ENCODE results near the gene SSMEM1.
"Not testable (repeated sequence)": the region's sequence is repeated elsewhere in the genome, so short reads cannot be mapped to it uniquely, and the experiment has no call there.

Gene SSMEM1

GRCh38 chr7:130223646-130224045, 16.0 kb downstream of the SSMEM1 start:
- in situ Hi-C loops (cut with HindIII; ENCODE audit: low pct_ligation_motif_present, low sequenced_read_pairs): no loop called here

GRCh38 chr7:130224210-130224609, 16.6 kb downstream of the SSMEM1 start:
- no peak overlapping the region for H3K27ac ChIP-seq
- no peaks in the 10 kb centered on the region for H3K27me3 ChIP-seq (replicated peaks)
- no peak for TF ChIP-seq CTCF (IDR thresholded peaks at IDR 0.05; ENCODE audit: low read depth, low read length, missing control alignments)
- in situ Hi-C loops (cut with HindIII; ENCODE audit: low pct_ligation_motif_present, low sequenced_read_pairs): no loop called here
- H3K36me3 ChIP-seq (replicated peaks): no peaks in the 10 kb centered on the region
- no peak overlapping the region for H3K4me3 ChIP-seq (ENCODE audit: low read depth, low read length)
- no peak for DNase-seq

More at GRCh38 chr7:130223646-130224045, 16.0 kb downstream of the SSMEM1 start:
- no peak for DNase-seq
- TF ChIP-seq CTCF (IDR thresholded peaks at IDR 0.05; ENCODE audit: low read depth, low read length, missing control alignments): no peak
- no peak overlapping the region for H3K4me3 ChIP-seq (ENCODE audit: low read depth, low read length)
- no peaks in the 10 kb centered on the region for H3K27me3 ChIP-seq (replicated peaks)
- H3K27ac ChIP-seq: no peak overlapping the region
- no peaks in the 10 kb centered on the region for H3K36me3 ChIP-seq (replicated peaks)

- H3K27me3 ChIP-seq (replicated peaks); H3K4me3 ChIP-seq (ENCODE audit: low read depth, low read length); H3K36me3 ChIP-seq (replicated peaks); in situ Hi-C loops (cut with HindIII; ENCODE audit: low pct_ligation_motif_present, low sequenced_read_pairs); H3K27ac ChIP-seq: not testable (repeated sequence)
- peak; percentile 37 for DNase-seq
Measured at GRCh38 chr7:130224923-130225322, 17.3 kb downstream of the SSMEM1 start.

DNA sequence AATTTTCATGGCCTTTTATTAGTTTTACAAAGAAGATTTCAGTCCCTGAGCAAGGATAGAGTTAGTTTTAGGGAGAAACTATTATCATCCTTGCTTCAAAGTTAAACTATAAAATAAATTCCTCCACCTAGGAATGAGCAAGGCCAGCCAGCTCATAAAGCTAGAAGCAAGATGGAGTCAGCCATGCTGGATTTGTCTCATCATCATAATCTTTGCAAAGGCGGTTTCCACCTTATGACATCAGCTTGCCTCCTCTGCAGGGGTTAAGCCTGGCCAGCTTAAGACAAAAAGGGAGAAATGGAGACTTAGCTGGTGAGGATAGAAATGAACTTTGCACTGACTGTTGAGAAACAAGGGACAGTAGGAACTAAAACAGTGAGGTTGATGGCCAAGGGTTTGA, 18.7 kb downstream of the SSMEM1 start:
- no peak overlapping the region for H3K27ac ChIP-seq
- no peaks in the 10 kb centered on the region for H3K27me3 ChIP-seq (replicated peaks)
- H3K36me3 ChIP-seq (replicated peaks): no peaks in the 10 kb centered on the region
- DNase-seq: no peak
- in situ Hi-C loops (cut with HindIII; ENCODE audit: low pct_ligation_motif_present, low sequenced_read_pairs): no loop called here
- TF ChIP-seq CTCF (IDR thresholded peaks at IDR 0.05; ENCODE audit: low read depth, low read length, missing control alignments): no peak
- H3K4me3 ChIP-seq (ENCODE audit: low read depth, low read length): no peak overlapping the region

DNA sequence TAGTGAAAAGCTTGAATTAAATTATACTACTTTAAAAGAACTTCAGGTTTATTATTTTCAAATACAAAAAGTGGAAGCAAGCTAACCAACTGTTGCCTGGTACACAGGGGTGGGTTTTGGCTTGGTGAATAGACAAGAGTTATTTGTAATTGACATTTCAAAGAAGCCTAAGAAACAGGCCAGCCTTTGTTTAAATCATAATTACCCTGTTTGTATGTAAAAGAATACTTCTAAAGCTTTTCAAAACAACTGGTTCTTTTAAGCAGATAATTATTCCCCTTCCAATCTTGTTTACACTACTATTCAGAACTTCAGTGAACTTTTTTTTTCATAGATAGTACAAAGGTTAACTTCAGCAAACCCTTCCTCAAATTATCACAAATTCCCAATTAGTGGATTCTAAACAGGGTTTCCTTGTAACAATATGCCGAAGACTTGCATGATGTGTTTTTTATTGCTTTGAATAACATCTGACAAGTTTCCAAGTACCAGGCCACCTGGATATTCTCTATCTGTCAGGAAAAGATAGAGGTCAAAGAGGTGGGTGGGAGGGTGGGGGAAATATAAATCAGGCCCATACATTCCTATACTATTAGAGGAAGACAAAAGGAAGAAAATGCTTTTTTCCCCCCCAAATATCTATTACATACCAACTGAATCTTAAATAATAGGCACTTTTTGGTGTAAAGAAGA, 20.4 kb downstream of the SSMEM1 start:
- no peak for DNase-seq
- no peak overlapping the region for H3K4me3 ChIP-seq (ENCODE audit: low read depth, low read length)

More for the DNA sequence above, 20.4 kb downstream of the SSMEM1 start:
- Histone ChIP-seq H3K36me3 (replicated peaks) (no peaks in the 10 kb centered on the region), H3K27me3 (replicated peaks) (no peaks in the 10 kb centered on the region), H3K27ac (no peak overlapping the region)
- TF ChIP-seq CTCF (IDR thresholded peaks at IDR 0.05; ENCODE audit: low read depth, low read length, missing control alignments): no peak
- in situ Hi-C loops (cut with HindIII; ENCODE audit: low pct_ligation_motif_present, low sequenced_read_pairs): no loop called here
